NCI-H2196 (cell line): ENCODE data around the gene UBL5.

Experiments
- DNase-seq: peaks from one replicate; lab custom pipeline; 2025; ENCODE audit not compliant: unreplicated experiment; lab: John Stamatoyannopoulos, UW

UBL5 gene

DNA sequence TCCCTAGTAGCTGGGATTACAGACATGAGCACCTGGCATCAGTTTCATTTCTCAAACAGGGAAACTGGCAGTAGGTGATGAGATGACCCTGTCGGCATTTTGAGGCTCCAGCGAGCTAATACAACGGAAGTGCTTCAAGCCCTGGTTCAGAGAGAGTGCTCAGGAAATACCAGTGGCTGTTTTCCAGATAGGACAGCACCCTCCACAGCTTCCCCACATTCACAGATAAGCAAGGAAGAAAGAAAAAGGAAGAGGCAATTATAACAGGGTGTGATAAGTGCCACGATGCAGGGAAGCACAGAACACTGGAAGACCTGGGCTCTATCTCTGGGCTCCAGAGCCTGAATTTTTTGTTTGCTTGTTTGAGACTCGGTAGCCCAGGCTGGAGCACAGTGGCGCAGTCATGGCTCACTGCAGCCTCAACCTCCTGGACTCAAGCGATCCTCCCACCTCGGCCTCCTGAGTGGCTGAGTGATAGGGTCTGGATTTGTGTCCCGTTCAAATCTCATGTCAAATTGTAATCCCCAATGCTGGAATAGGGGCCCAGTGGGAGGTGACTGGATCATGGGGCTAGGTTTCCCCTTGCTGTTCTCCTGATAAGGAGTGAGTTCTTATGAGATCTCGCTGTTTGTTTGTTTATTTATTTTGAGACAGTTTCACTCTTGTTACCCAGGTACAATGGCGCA lies 50.9 kb downstream of the UBL5 start:
- no peak for DNase-seq
